Colonic mucosa (tissue), 4 donors: ENCODE measurements around the gene SPACA5. TPM values are rescaled to one million over a fixed set of nuclear protein-coding genes. Genes with fewer than 3 reads are reported as not detected.
"Not testable (repeated sequence)": the region's sequence is repeated elsewhere in the genome, so short reads cannot be mapped to it uniquely, and the experiment has no call there.

Experiments used
- DNase-seq: peaks from one replicate; pipeline ENCODE4 v3.0.0-alpha.2; 2020
- H3K27ac ChIP-seq: fragments of 200-600 bp; one replicate; pipeline ENCODE4 v1.8.0; 2021
- H3K27me3 ChIP-seq: fragments of 200-600 bp; one replicate; pipeline ENCODE4 v1.8.0; 2021
- H3K36me3 ChIP-seq: fragments of 200-600 bp; one replicate; pipeline ENCODE4 v1.8.0; 2021
- H3K4me1 ChIP-seq: fragments of 200-600 bp; one replicate; pipeline ENCODE4 v1.8.0; 2021; ENCODE audit warnings: mild to moderate bottlenecking
- H3K4me3 ChIP-seq: fragments of 200-600 bp; one replicate; pipeline ENCODE4 v1.8.0; 2021
- H3K9ac ChIP-seq, 2 donors: one replicate each; pipeline ENCODE4 v1.7.0; 2013; ENCODE audit warnings: control low read depth in 2 of 2, low read depth in 2 of 2, low read length in 2 of 2
- H3K9me3 ChIP-seq: fragments of 200-600 bp; one replicate; pipeline ENCODE4 v1.8.0; 2021
- CTCF ChIP-seq: fragments of 200-600 bp; IDR thresholded peaks from one replicate; pipeline ENCODE4 v1.8.0; 2022; ENCODE audit warnings: antibody characterized with exemption, mild to moderate bottlenecking
- intact Hi-C: fragments of 100-400 bp; cut with DNase I; formaldehyde crosslinking; loops from one replicate; pipeline ENCODE4 v1.14.1; 2022
- total RNA-seq, 2 donors: library from RNA; stranded (reverse); fragmentation: NEBNext Ultra II Directional in 1 of 2; extraction: Animal tissue kit (Norgen Biotek cat#: 25700) in 1 of 2; gene quantifications; one replicate each; pipeline ENCODE4 v1.2.1, GENCODE V29; 2021
- donor health status: healthy.
- donor health status: DM: no; HTN: no; CAD: no.
- donor health status: DM: no; HTN: no; CAD: no.

The SPACA5 gene
- not detected for total RNA-seq

- DNase-seq, intact Hi-C loops, H3K4me3 ChIP-seq: not testable (repeated sequence)
Measured at GRCh38 chrX:48006688-48007087, at the start of gene SPACA5. Gene SPACA5, plus strand, starts transcription at chrX:48006988. Its CDS starts 815 bp downstream, at chrX:48007803.

GRCh38 chrX:47958206-47958605 is 48.6 kb upstream of the SPACA5 start:
- DNase-seq, intact Hi-C loops, H3K4me1 ChIP-seq, H3K27me3 ChIP-seq, H3K27ac ChIP-seq, H3K36me3 ChIP-seq, H3K4me3 ChIP-seq, H3K9ac ChIP-seq, H3K9me3 ChIP-seq: not testable (repeated sequence)

More at GRCh38 chrX:48006688-48007087, at the start of gene SPACA5:
- not testable (repeated sequence) for H3K27me3 ChIP-seq, H3K36me3 ChIP-seq, H3K4me1 ChIP-seq, H3K9me3 ChIP-seq, H3K9ac ChIP-seq, H3K27ac ChIP-seq

GRCh38 chrX:47958761-47959342 is 47.9 kb upstream of the SPACA5 start:
- TF ChIP-seq CTCF = no peak
- intact Hi-C loops = no loop called here
- no peaks in the 10 kb centered on the region for H3K27me3 ChIP-seq
- no peak overlapping the region for H3K9ac ChIP-seq
- no peak for DNase-seq
- no peak overlapping the region for H3K27ac ChIP-seq
- no peak overlapping the region for H3K4me3 ChIP-seq
- H3K9me3 ChIP-seq = no peaks in the 10 kb centered on the region
- H3K36me3 ChIP-seq = no peaks in the 10 kb centered on the region
- no peaks in the 10 kb centered on the region for H3K4me1 ChIP-seq

GRCh38 chrX:47960406-47960805 is 46.4 kb upstream of the SPACA5 start:
- no peaks in the 10 kb centered on the region for H3K27me3 ChIP-seq
- H3K27ac ChIP-seq = no peak overlapping the region
- H3K9ac ChIP-seq = no peak overlapping the region
- intact Hi-C loops = no loop called here
- no peaks in the 10 kb centered on the region for H3K9me3 ChIP-seq
- no peak overlapping the region for H3K4me3 ChIP-seq
- TF ChIP-seq CTCF = no peak
- DNase-seq = no peak
- no peaks in the 10 kb centered on the region for H3K4me1 ChIP-seq
- H3K36me3 ChIP-seq = no peaks in the 10 kb centered on the region

- H3K9ac ChIP-seq, intact Hi-C loops, DNase-seq, H3K4me1 ChIP-seq, H3K27me3 ChIP-seq, H3K36me3 ChIP-seq, H3K4me3 ChIP-seq, H3K9me3 ChIP-seq, H3K27ac ChIP-seq: not testable (repeated sequence)
Measured at GRCh38 chrX:47961830-47962229, 45.0 kb upstream of the SPACA5 start.

- H3K27me3 ChIP-seq, H3K9me3 ChIP-seq, DNase-seq, H3K4me1 ChIP-seq, H3K9ac ChIP-seq, H3K4me3 ChIP-seq, intact Hi-C loops, H3K27ac ChIP-seq, H3K36me3 ChIP-seq: not testable (repeated sequence)
Measured at GRCh38 chrX:47965526-47965925, 41.3 kb upstream of the SPACA5 start.

GRCh38 chrX:47973235-47973634 is 33.6 kb upstream of the SPACA5 start:
- H3K27me3 ChIP-seq = no peaks in the 10 kb centered on the region
- peaks cover 17% of the 10 kb centered on the region for H3K9me3 ChIP-seq

More at GRCh38 chrX:47973235-47973634, 33.6 kb upstream of the SPACA5 start:
- Histone ChIP-seq H3K9ac (no peak overlapping the region), H3K4me3 (no peak overlapping the region), H3K36me3 (no peaks in the 10 kb centered on the region), H3K4me1 (no peaks in the 10 kb centered on the region), H3K27ac (no peak overlapping the region)
- intact Hi-C loops = no loop called here
- no peak for TF ChIP-seq CTCF
- no peak for DNase-seq
